Measurements from ENCODE around the gene LRP1B.

LRP1B gene

GRCh38 chr2:140641163-140641562 lies 1489.7 kb downstream of the LRP1B start:
- DNase-seq = no peak

- no peak for DNase-seq
Measured at GRCh38 chr2:140639628-140640027, 1491.2 kb downstream of the LRP1B start.

DNA sequence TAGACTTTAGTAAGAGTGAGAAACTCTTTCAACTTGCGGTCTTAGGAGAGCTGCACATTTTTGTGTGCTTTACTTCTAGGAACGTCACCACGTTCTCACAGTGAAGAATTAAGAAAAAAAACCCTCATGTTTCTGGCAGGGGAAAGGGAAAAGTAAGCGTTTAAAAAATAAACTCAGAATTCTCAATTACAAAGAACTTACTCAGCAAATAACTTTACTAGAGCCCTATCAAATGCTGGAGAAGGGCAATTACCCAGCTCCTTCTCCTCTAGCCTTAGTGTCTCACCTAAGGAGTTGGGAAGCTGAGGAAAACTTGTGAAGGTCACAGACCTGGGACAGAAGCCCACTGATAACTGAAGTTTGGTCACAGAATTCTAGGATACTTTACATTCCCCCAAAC lies 1500.3 kb downstream of the LRP1B start:
- DNase-seq = no peak

DNA sequence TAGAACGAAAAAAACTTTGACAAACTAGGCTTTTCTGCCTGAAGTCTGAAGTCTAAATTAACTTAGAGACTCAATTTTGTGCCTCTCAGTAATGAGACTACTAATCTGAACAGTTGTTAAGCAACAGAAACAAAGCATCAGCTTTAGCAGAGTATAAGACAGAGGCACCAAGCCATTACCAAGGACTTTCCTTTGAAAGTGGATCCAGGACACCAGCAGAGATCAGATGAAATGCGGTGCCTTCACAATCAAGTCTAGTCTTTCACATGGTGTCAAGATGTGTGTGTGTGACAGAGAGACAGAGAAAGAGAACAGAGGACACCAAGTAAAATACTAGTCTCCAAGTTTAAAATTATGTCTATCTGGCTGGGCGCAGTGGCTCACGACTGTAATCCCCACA lies 1502.9 kb downstream of the LRP1B start:
- DNase-seq = no peak

GRCh38 chr2:140627136-140627535 lies 1503.7 kb downstream of the LRP1B start:
- no peak for DNase-seq

GRCh38 chr2:140624200-140624599 lies 1506.6 kb downstream of the LRP1B start:
- no peak for DNase-seq

DNA sequence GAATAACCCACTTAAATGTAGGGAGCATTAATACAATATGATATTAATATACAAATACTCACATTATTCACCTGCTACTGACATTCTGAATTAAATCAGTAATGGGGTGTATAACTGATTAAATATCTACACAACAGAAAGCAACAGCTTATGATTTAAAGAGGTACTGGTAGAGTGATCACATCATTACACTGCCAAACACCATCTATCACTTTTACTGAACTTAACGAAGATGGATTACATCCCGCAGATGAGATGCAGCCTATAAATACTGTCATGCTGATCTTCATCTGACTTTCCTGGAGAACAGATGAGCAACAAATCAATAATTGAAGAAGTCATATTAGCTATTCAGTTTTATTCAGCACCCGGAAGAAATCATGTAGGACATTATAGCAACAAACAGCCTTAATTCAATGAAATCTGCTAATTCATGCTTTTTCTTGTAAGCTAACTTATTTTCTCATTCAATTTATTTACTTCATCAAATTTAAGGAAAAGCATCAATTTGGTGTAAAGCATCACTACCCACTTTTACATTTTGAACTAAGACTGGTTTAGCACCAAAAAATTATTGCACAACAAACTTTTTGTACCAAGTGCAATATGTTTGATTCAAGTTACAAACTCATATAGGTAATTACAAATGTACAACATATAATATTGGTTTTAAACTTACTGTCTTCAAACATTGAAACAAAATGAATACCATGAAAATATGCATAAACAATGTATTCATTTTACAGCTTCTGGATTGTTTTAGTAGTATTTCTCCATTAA lies 1509.0 kb downstream of the LRP1B start:
- DNase-seq = no peak

DNA sequence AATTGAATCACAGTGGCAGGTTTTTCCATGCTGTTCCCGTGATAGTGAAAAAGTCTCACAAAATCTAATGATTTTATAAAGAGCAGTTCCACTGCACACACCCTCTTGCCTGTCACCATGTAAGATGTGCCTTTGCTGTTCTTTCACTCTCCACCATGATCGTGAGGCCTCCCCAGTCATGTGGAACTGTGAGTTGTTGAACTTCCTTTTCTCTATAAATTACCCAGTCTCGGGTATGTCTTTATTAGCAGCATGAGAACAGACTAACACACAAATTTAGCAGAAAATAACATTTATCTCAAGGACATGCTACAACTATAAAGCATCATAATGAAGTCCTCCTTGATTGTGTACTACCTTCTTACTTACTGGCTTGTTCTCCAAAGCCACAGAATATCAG lies 1526.0 kb downstream of the LRP1B start:
- no peak for DNase-seq

DNA sequence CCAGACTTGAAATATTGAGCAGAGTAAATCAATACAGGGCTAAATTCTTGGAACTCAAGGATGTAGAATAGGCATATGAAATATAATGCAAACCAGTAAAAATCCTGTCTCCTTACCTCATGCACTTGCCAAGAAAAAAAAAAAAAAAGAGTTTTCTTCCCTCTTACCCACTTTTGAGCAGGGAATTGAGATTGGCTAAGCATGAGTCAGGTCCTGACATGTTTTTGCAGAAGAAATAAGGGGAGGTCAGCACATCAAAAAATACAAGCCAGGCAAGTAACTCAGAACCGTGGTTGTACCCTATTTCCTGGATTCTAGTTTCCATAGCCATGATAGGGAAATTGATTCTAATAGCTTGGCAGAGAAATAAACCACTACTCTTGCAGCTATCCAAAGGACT lies 1526.7 kb downstream of the LRP1B start:
- DNase-seq = no peak

DNA sequence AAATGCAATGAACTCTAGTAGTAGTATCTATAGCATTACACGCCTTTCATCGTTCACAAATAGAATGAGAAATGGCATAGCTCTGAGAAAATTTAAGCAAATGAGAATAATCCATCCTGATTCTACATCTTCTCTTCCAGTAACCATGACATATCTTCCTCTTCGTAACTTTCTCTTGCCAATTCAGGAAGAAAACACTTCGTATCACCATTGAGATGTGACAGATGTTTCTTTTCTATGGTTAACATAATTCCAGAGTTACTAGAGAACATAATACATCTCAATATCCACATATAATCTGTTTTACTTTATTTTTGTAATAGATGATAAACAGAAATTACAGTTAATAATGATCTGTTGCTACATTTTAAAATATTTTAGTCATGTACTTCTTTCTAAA lies 1527.4 kb downstream of the LRP1B start:
- DNase-seq = no peak

GRCh38 chr2:140601801-140602200 lies 1529.0 kb downstream of the LRP1B start:
- no peak for DNase-seq

GRCh38 chr2:140601342-140601741 lies 1529.5 kb downstream of the LRP1B start:
- no peak for DNase-seq

DNA sequence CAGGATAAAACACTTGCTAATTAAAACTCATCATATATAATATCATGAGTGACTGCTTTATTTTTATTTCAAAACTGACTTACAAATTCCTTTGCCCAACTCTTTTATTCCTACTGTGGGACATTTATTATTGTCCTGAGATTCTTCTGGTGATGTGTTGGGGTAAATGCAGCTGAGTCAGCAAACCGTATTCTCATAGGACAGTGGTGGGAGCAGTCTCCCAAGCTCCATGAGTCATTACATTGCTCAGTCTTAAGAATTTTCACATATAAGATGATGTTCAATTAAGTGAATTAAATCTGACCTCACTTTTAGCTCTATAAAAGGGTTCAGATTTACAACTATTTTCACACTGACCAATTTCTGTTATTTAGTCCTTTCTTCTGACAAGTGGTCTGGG lies 1530.7 kb downstream of the LRP1B start:
- no peak for DNase-seq

DNA sequence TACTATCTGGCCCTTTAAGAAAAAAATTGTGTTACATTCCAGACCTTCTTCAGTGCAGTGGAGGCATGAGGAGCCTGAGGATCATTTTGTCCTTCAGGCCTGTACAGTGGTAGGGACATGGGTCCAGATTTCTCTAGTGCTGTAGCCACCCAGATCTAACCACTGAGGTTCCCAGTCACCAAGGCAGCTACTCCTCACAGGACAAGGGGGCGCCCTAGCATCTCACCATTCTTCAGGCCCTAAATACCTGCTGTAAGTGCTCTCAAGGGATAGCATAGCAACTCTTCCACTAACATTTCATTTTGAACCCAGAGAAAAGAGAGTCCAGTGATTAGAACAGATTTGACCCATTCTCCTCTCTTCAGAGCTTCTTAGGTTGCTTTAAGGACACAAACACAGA lies 1533.0 kb downstream of the LRP1B start:
- DNase-seq = no peak

GRCh38 chr2:140597205-140597604 lies 1533.6 kb downstream of the LRP1B start:
- DNase-seq = no peak

DNA sequence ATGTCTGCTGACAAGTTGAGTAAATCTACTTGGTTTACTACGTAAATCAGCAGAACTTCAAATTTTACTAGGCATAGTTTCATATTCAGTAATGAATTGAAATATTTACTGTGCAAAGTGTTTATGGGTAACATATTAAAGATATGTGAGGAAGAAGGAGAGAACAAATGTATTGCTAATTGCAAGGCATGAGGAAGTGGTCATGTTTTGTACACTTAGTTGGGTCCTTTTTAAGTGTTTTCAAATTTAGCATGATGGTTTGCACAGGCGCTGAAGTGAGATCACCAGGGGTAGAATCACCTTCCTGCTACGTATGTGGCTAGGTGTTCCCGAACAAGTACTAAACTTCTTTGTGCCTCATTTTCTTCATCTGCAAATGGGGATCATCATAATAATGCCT lies 1534.4 kb downstream of the LRP1B start:
- DNase-seq = no peak

DNA sequence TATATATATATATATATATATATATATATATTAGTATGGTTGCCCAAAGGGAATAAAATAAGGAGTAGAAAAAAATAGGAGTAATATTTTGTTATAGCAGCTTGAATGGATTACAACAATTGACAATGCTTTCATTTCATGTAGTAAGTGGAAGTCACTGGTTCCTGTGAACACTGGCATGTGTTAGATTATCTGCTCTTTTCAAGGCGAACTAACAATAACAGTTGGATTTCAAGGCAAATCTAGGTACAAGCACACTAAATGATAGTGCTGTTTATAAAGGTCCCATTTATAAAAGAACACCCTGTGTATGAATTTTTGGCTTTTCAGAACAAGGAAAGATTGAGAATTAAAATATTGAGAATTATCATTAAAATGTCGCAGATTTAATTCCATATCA lies 1535.7 kb downstream of the LRP1B start:
- no peak for DNase-seq

DNA sequence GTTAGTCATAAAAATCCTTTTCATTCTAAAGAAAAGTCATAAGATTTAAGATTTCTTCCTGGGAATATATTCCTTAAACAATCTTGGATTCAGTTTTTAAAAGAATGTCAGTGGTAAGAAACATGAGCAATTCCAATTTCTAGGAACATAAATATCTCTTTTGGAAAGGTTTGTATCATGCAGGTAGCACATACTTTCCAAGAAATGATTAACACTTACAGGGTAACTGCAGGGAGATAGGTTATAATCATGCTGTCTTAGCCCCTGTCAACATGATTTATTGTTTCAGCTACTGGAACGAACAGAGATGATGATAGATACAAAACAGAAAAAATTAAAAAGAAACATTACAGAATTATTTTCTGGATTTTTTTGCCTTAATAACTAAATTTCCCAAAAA lies 1537.7 kb downstream of the LRP1B start:
- no peak for DNase-seq

GRCh38 chr2:140589696-140590095 lies 1541.1 kb downstream of the LRP1B start:
- no peak for DNase-seq

DNA sequence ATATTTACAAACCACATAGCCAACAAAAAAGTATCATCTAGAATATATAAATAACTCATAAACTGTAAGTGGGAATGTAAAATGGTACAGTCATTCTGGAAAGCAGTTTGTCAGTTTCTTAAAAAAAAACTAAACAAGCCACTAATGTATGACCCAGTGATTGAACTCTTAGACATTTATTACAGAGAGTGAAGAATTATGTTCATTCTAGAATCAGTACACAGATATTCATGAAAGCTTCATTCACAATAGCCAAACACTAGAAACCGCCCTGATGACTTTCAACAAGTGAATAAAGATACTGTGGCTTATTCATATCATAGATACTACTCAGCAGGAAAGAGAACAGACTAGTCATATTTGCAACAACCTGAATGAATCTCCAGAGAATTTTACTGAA lies 1541.5 kb downstream of the LRP1B start:
- no peak for DNase-seq

- DNase-seq = no peak
Measured at GRCh38 chr2:140586379-140586778, 1544.4 kb downstream of the LRP1B start.

DNA sequence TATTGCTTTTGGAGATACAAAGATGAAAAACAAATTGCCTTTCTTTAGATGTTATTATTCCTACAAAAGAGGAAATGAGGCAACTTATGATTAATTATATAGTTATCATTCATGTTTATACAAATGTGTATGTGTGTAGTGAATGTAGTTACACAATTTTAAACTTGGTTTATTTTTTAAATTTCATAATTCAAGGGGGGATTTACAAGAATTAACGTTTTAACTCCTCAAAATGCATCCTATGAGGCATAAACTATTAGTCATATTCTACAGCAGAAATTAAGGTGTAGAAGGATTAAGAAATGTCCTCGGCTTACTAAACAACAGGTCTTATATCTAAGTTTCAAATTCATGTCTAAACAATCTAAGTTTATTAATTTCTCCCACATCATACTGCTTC lies 1545.8 kb downstream of the LRP1B start:
- no peak for DNase-seq

- DNase-seq = no peak
Measured at GRCh38 chr2:140584471-140584870, 1546.3 kb downstream of the LRP1B start.

DNA sequence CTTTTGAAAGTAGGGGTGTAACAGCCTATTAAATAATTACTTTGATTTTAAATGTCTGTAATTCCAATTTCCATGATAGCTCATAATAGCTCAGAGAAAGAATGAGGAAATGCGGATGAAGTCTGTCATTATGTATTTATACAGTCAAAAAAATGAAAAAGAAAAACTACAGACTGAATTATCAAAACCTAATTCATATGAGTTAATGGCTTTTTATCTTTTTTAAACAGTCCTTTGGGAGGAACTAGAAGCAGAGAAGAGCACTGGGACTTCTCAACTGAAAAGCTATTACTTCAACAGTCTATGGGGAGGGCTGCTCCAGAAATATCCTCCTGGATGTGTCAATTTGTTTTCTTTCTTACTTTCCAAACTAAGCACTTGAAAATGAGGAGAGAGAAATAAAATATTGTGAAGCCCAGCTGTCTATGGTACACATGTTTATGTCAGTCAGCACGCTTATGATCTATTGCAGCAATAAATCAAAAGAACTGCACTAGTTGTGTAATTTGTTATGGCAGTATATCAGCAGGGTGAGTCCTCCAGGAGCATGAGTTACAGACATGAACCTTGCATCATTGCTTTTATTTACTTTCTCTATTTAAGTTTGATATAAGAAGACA lies 1550.2 kb downstream of the LRP1B start:
- DNase-seq = no peak

- DNase-seq = no peak
Measured at GRCh38 chr2:140577453-140577852, 1553.4 kb downstream of the LRP1B start.

Data from activated CD4-positive, alpha-beta T cell treated with anti-CD3 and anti-CD28 coated beads, Interleukin-2, amount 50 U/mL, for 1 hour (primary cell).